A673 (cell line): ENCODE data around the gene SPSB1. TPM values are rescaled to one million over a fixed set of nuclear protein-coding genes. Genes with fewer than 3 reads are reported as not detected.

Experiments used
- BruUV-seq: library from RNA; stranded (reverse); fragments of 400-500 nt; replicated peaks from 2 replicates; lab custom pipeline; 2021; lab: Mats Ljungman, UMichigan
- CTCF ChIA-PET: fragments of 300-600 bp; sonication (Branson Sonifier 250); formaldehyde crosslinking; loops from one replicate; lab custom pipeline; 2022; ENCODE audit warnings: antibody characterized with exemption; lab: Charles Lee
- POLR2A ChIA-PET: fragments of 300-600 bp; sonication (Branson Sonifier 250); formaldehyde crosslinking; loops from one replicate; lab custom pipeline; 2022; ENCODE audit warnings: antibody characterized with exemption; ENCODE audit not compliant: low non-redundant PET; lab: Charles Lee
- DNase-seq: peaks from one replicate; pipeline ENCODE4 v3.0.0-alpha.2; 2015; ENCODE audit warnings: low spot score
- H3K27ac ChIP-seq: fragments of 200-600 bp; sonication (generic); 2 replicates; pipeline ENCODE4 v1.5.1; 2016; ENCODE audit warnings: mixed run types, low read depth, mild to moderate bottlenecking, mixed read lengths, antibody characterized with exemption, low read length; ENCODE audit not compliant: poor library complexity, severe bottlenecking
- H3K27me3 ChIP-seq: fragments of 200-600 bp; sonication (generic); replicated peaks from 2 replicates; pipeline ENCODE4 v1.6.1; 2017; ENCODE audit warnings: mixed run types, low read depth, mild to moderate bottlenecking, mixed read lengths, antibody characterized with exemption, low read length; ENCODE audit not compliant: insufficient read depth, poor library complexity
- H3K36me3 ChIP-seq: fragments of 200-600 bp; sonication (generic); 2 replicates; pipeline ENCODE4 v1.6.1; 2016; ENCODE audit warnings: mixed run types, mild to moderate bottlenecking, mixed read lengths, antibody characterized with exemption, low read length; ENCODE audit not compliant: insufficient read depth, poor library complexity, severe bottlenecking
- H3K4me1 ChIP-seq: fragments of 200-600 bp; sonication (generic); 2 replicates; pipeline ENCODE4 v1.6.1; 2017; ENCODE audit warnings: mixed run types, mild to moderate bottlenecking, mixed read lengths, antibody characterized with exemption, low read length; ENCODE audit not compliant: insufficient read depth, poor library complexity, severe bottlenecking
- H3K4me3 ChIP-seq: fragments of 200-600 bp; sonication (generic); 2 replicates; pipeline ENCODE4 v1.5.1; 2016; ENCODE audit warnings: low read depth, mixed run types, mild to moderate bottlenecking, mixed read lengths, low read length; ENCODE audit not compliant: poor library complexity, severe bottlenecking
- H3K9me3 ChIP-seq: fragments of 200-600 bp; sonication (generic); 2 replicates; pipeline ENCODE4 v1.6.1; 2016; ENCODE audit warnings: mixed run types, low read depth, mild to moderate bottlenecking, mixed read lengths, antibody characterized with exemption, low read length; ENCODE audit not compliant: poor library complexity, severe bottlenecking
- CTCF ChIP-seq: fragments of 300-800, 200-600 bp; sonication (generic); conservative IDR thresholded peaks from 2 replicates; pipeline ENCODE4 v1.5.1; 2017; ENCODE audit warnings: low read depth, mild to moderate bottlenecking, antibody characterized with exemption, low read length, moderate library complexity, mixed read lengths
- EZH2 ChIP-seq: fragments of 200-600 bp; sonication (generic); IDR thresholded peaks from 2 replicates; pipeline ENCODE4 v1.6.1; 2017; ENCODE audit warnings: borderline replicate concordance, low read depth, mild to moderate bottlenecking, mixed read lengths, antibody characterized with exemption, low read length; ENCODE audit not compliant: poor library complexity, severe bottlenecking
- intact Hi-C: fragments of 100-400 bp; cut with micrococcal nuclease; formaldehyde crosslinking; loops from one replicate; pipeline ENCODE4 v1.10.0; 2022; ENCODE audit not compliant: unreplicated experiment
- total RNA-seq: library from RNA; stranded (reverse); gene quantifications from 2 replicates; pipeline ENCODE4 v1.2.3, GENCODE V29; 2021

Gene SPSB1
- total RNA-seq, 1 experiment from 2014 or later = 11.8 TPM

DNA sequence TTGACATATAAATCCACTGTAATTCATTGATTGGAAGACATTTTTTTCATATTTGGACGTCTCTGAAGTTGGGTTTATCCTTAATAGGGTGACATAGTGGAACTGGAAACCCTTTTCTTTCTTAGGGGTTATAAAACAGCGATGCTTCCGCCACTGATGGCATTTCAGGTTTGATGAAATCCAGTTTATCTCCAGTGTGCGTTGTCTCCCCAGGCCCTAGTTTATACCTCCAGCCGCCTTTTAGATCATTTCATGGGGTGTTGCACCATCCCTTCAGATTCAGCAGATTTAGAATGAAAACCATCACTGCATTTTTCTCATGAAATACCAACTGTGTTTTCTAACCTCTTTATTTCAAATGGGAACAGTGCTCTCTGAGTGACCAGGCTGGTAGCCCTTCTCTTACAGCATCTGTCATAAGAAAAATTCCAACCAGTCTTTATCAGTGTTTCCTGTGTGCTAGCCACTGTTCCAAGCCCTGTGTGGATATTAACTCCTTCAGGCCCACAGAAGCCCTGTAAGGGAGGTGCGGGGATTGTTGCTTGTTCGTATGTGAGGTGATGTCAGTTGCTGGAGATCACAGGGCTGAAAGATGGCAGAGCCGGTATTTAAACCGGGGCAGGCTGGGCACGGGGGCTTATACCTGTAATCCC lies 39.1 kb upstream of the SPSB1 start:
- H3K36me3 ChIP-seq = no peaks in the 10 kb centered on the region
- peaks cover 20% of the 10 kb centered on the region for H3K4me1 ChIP-seq
- ChIA-PET CTCF (no interaction called here), POLR2A (no interaction called here)
- peaks cover 1% of the 10 kb centered on the region for H3K9me3 ChIP-seq
- intact Hi-C loops = no loop called here
- TF ChIP-seq EZH2 = no peak
- TF ChIP-seq CTCF = no peak
- H3K27me3 ChIP-seq = peaks cover 61% of the 10 kb centered on the region
- no peak overlapping the region for H3K27ac ChIP-seq
- no peak overlapping the region for H3K4me3 ChIP-seq
- no TSS peak for BruUV-seq
- no peak for DNase-seq

DNA sequence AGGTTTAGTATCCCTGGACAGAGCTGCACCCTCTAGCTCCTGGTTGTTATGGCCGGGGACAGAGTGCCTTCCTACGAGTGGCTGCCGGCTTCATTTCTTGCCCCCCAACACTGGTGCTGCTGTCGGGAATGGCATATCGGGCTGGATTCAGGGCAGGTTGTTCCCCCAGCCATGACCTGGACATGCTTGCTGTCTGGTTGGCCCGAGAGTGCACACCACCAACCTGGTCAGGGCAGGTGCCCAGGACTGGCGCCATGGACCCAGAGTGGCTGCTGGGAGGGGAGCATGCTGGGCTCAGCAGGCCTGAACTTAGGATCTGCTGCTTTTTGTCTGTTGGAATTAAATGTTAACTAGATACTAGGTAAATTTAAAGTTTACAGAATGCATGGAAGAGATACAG lies 36.4 kb upstream of the SPSB1 start:
- DNase-seq = no peak

GRCh38 chr1:9257851-9258250 lies 34.8 kb upstream of the SPSB1 start:
- Histone ChIP-seq H3K9me3 (peaks cover 14% of the 10 kb centered on the region), H3K27me3 (peaks cover 37% of the 10 kb centered on the region), H3K27ac (no peak overlapping the region), H3K36me3 (no peaks in the 10 kb centered on the region), H3K4me3 (no peak overlapping the region), H3K4me1 (peaks cover 12% of the 10 kb centered on the region)
- no TSS peak for BruUV-seq
- TF ChIP-seq CTCF (no peak), EZH2 (no peak)
- intact Hi-C loops = no loop called here
- CTCF ChIA-PET = no interaction called here
- no peak for DNase-seq
- POLR2A ChIA-PET = no interaction called here

More for the DNA sequence above, 36.4 kb upstream of the SPSB1 start:
- peaks cover 20% of the 10 kb centered on the region for H3K4me1 ChIP-seq
- H3K4me3 ChIP-seq = no peak overlapping the region
- no peaks in the 10 kb centered on the region for H3K36me3 ChIP-seq
- BruUV-seq = no TSS peak
- H3K27me3 ChIP-seq = peaks cover 51% of the 10 kb centered on the region
- ChIA-PET POLR2A (no interaction called here), CTCF (no interaction called here)
- no peak overlapping the region for H3K27ac ChIP-seq
- TF ChIP-seq CTCF = no peak
- TF ChIP-seq EZH2 = no peak
- intact Hi-C loops = no loop called here
- H3K9me3 ChIP-seq = peaks cover 14% of the 10 kb centered on the region
